Calu3 (cell line): ENCODE results near the gene BBOX1. TPM values are rescaled to one million over a fixed set of nuclear protein-coding genes. Genes with fewer than 3 reads are reported as not detected.

Experiments used
- BruUV-seq: library from RNA; stranded (reverse); fragments of 400-500 nt; replicated peaks from 2 replicates; lab custom pipeline; 2021; lab: Mats Ljungman, UMichigan
- CTCF ChIA-PET: fragments of 300-600 bp; sonication (Branson Sonifier 250); formaldehyde crosslinking; loops from one replicate; lab custom pipeline; 2022; ENCODE audit warnings: antibody characterized with exemption; lab: Charles Lee
- DNase-seq: peaks from one replicate; pipeline ENCODE4 v3.0.0; 2022
- H3K27ac Mint-ChIP-seq: one replicate; pipeline ENCODE4 v1.8.0; 2022; ENCODE audit warnings: mixed read lengths; ENCODE audit not compliant: unreplicated experiment
- H3K27me3 Mint-ChIP-seq: one replicate; pipeline ENCODE4 v1.8.0; 2022; ENCODE audit warnings: mixed read lengths; ENCODE audit not compliant: unreplicated experiment
- H3K36me3 Mint-ChIP-seq: one replicate; pipeline ENCODE4 v1.8.0; 2022; ENCODE audit warnings: mild to moderate bottlenecking, moderate library complexity, mixed read lengths; ENCODE audit not compliant: insufficient read depth, unreplicated experiment
- H3K4me1 Mint-ChIP-seq: one replicate; pipeline ENCODE4 v1.8.0; 2022; ENCODE audit warnings: mild to moderate bottlenecking, low read depth, mixed read lengths; ENCODE audit not compliant: unreplicated experiment
- H3K4me3 Mint-ChIP-seq: one replicate; pipeline ENCODE4 v1.8.0; 2022; ENCODE audit warnings: mild to moderate bottlenecking, low read depth, moderate library complexity, mixed read lengths; ENCODE audit not compliant: unreplicated experiment
- H3K9me3 Mint-ChIP-seq: one replicate; pipeline ENCODE4 v1.8.0; 2022; ENCODE audit warnings: low read depth, mixed read lengths; ENCODE audit not compliant: unreplicated experiment
- CTCF ChIP-seq: fragments of 200-600 bp; IDR thresholded peaks from one replicate; pipeline ENCODE4 v1.8.0; 2022; ENCODE audit warnings: antibody characterized with exemption; ENCODE audit not compliant: unreplicated experiment
- intact Hi-C: fragments of 100-400 bp; cut with micrococcal nuclease; formaldehyde crosslinking; loops from one replicate; pipeline ENCODE4 v1.10.0; 2022; ENCODE audit not compliant: unreplicated experiment
- total RNA-seq: library from RNA; stranded (reverse); gene quantifications from 2 replicates; pipeline ENCODE4 v1.2.3, GENCODE V29; 2022

The BBOX1 gene
- total RNA-seq, 1 experiment from 2014 or later = not detected

- Mint-ChIP-seq H3K4me3 (no peak overlapping the region), H3K9me3 (peaks cover 2% of the 10 kb centered on the region), H3K36me3 (no peaks in the 10 kb centered on the region), H3K27me3 (no peaks in the 10 kb centered on the region), H3K4me1 (no peaks in the 10 kb centered on the region), H3K27ac (no peak overlapping the region)
- no TSS peak for BruUV-seq
- CTCF ChIA-PET = no interaction called here
- DNase-seq = no peak
- no peak for TF ChIP-seq CTCF
- intact Hi-C loops = no loop called here
Observed at GRCh38 chr11:27013781-27014361, 26.7 kb upstream of the BBOX1 start.

- intact Hi-C loops = no loop called here
- CTCF ChIA-PET = no interaction called here
- no peaks in the 10 kb centered on the region for H3K27me3 Mint-ChIP-seq
- H3K9me3 Mint-ChIP-seq = no peaks in the 10 kb centered on the region
- H3K4me1 Mint-ChIP-seq = no peaks in the 10 kb centered on the region
- TF ChIP-seq CTCF = no peak
- no peaks in the 10 kb centered on the region for H3K36me3 Mint-ChIP-seq
- no peak overlapping the region for H3K4me3 Mint-ChIP-seq
- no TSS peak for BruUV-seq
- DNase-seq = no peak
- H3K27ac Mint-ChIP-seq = no peak overlapping the region
Observed at GRCh38 chr11:27018902-27019529, 21.6 kb upstream of the BBOX1 start.

GRCh38 chr11:27020751-27021150 is 19.9 kb upstream of the BBOX1 start:
- Mint-ChIP-seq H3K9me3 (no peaks in the 10 kb centered on the region), H3K27me3 (no peaks in the 10 kb centered on the region), H3K4me3 (no peak overlapping the region), H3K4me1 (no peaks in the 10 kb centered on the region), H3K27ac (no peak overlapping the region), H3K36me3 (no peaks in the 10 kb centered on the region)
- intact Hi-C loops = no loop called here
- CTCF ChIA-PET = no interaction called here
- no TSS peak for BruUV-seq
- TF ChIP-seq CTCF = no peak
- no peak for DNase-seq

GRCh38 chr11:27022659-27023251 is 17.9 kb upstream of the BBOX1 start:
- no peak for DNase-seq
- H3K4me3 Mint-ChIP-seq = no peak overlapping the region
- no peaks in the 10 kb centered on the region for H3K27me3 Mint-ChIP-seq
- CTCF ChIA-PET = interaction anchor here (0.6 kb wide), 1 partner anchor 145 kb away, joined by 8 read pairs; no protein-coding TSS in a partner anchor
- no peaks in the 10 kb centered on the region for H3K36me3 Mint-ChIP-seq
- no peak for TF ChIP-seq CTCF
- no peaks in the 10 kb centered on the region for H3K9me3 Mint-ChIP-seq
- BruUV-seq = no TSS peak
- H3K4me1 Mint-ChIP-seq = no peaks in the 10 kb centered on the region
- intact Hi-C loops = no loop called here
- H3K27ac Mint-ChIP-seq = no peak overlapping the region
